ENCODE results near the gene COL18A1.
"Not testable (repeated sequence)": the region's sequence is repeated elsewhere in the genome, so short reads cannot be mapped to it uniquely, and the experiment has no call there.

Gene COL18A1

GRCh38 chr21:45429221-45430175 lies 24.5 kb downstream of the COL18A1 start:
- no peak for DNase-seq

- DNase-seq: no peak
Observed at GRCh38 chr21:45430521-45431501, 25.8 kb downstream of the COL18A1 start.

GRCh38 chr21:45431781-45432572 lies 27.0 kb downstream of the COL18A1 start:
- DNase-seq: no peak

- no peak for DNase-seq
Observed at GRCh38 chr21:45432575-45433255, 27.8 kb downstream of the COL18A1 start.

- DNase-seq: no peak
Observed at GRCh38 chr21:45433301-45433700, 28.3 kb downstream of the COL18A1 start.

- DNase-seq: no peak
Observed at GRCh38 chr21:45433911-45434644, 29.1 kb downstream of the COL18A1 start.

- no peak for DNase-seq
Observed at GRCh38 chr21:45434645-45435217, 29.8 kb downstream of the COL18A1 start.

GRCh38 chr21:45435405-45435981 lies 30.5 kb downstream of the COL18A1 start:
- no peak for DNase-seq

GRCh38 chr21:45436351-45437065 lies 31.5 kb downstream of the COL18A1 start:
- no peak for DNase-seq

GRCh38 chr21:45437844-45438243 lies 32.9 kb downstream of the COL18A1 start:
- not testable (repeated sequence) for DNase-seq

GRCh38 chr21:45438391-45439145 lies 33.6 kb downstream of the COL18A1 start:
- DNase-seq: no peak

- DNase-seq: peak; percentile 19
Observed at GRCh38 chr21:45439161-45439872, 34.4 kb downstream of the COL18A1 start.

- no peak for DNase-seq
Observed at GRCh38 chr21:45439901-45440461, 35.0 kb downstream of the COL18A1 start.

GRCh38 chr21:45440736-45441350 lies 35.9 kb downstream of the COL18A1 start:
- DNase-seq: no peak

GRCh38 chr21:45441431-45442255 lies 36.7 kb downstream of the COL18A1 start:
- DNase-seq: no peak

GRCh38 chr21:45442276-45442675 lies 37.3 kb downstream of the COL18A1 start:
- no peak for DNase-seq
